Gastroesophageal sphincter (tissue), 4 donors: ENCODE data around the gene MAN1A2. TPM values are rescaled to one million over a fixed set of nuclear protein-coding genes. Genes with fewer than 3 reads are reported as not detected.

Experiments
- ATAC-seq: fragments of 150-250 bp; one replicate; pipeline ENCODE4 v1.9.1; 2016; ENCODE audit warnings: mild to moderate bottlenecking, moderate library complexity
- H3K27ac ChIP-seq, 4 donors: fragments of 200-600 bp; sonication (generic) in 3 of 4; 1 replicate in 3 of 4; 2 replicates in 1 of 4; pipeline ENCODE4 v1.5.1; 2016 to 2019
- H3K27me3 ChIP-seq: fragments of 200-600 bp; sonication (generic); one replicate; pipeline ENCODE4 v1.5.1; 2019
- H3K36me3 ChIP-seq, 2 donors: fragments of 200-600 bp; sonication (generic); one replicate each; pipeline ENCODE4 v1.5.1; 2019; ENCODE audit warnings: control low read depth in 1 of 2
- H3K4me1 ChIP-seq, 3 donors: fragments of 200-600 bp; sonication (generic); 1 replicate in 2 of 3; 2 replicates in 1 of 3; pipeline ENCODE4 v1.5.1; 2016 to 2019; ENCODE audit warnings: control low read depth in 2 of 3
- H3K4me3 ChIP-seq, 2 donors: fragments of 200-600 bp; sonication (generic); one replicate each; pipeline ENCODE4 v1.5.1; 2019; ENCODE audit warnings: mild to moderate bottlenecking in 1 of 2, moderate library complexity in 1 of 2
- H3K9me3 ChIP-seq, 3 donors: fragments of 200-600 bp; sonication (generic); one replicate each; pipeline ENCODE4 v1.5.1; 2017 to 2019; ENCODE audit warnings: control low read depth in 2 of 3
- EP300 ChIP-seq: sonication (generic); formaldehyde crosslinking; IDR thresholded peaks from one replicate; pipeline ENCODE4 v1.6.1; 2017; ENCODE audit warnings: antibody characterized with exemption, mild to moderate bottlenecking
- POLR2A ChIP-seq, 2 donors: fragments of 450-650 bp; IDR thresholded peaks; one replicate each; pipeline ENCODE4 v1.6.1; 2017; ENCODE audit warnings: antibody characterized with exemption in 2 of 2, mild to moderate bottlenecking in 2 of 2, moderate library complexity in 1 of 2
- POLR2AphosphoS5 ChIP-seq: sonication (generic); formaldehyde crosslinking; IDR thresholded peaks from one replicate; pipeline ENCODE4 v1.6.1; 2017; ENCODE audit warnings: antibody characterized with exemption
- WGBS, 2 donors: methylation state at CpG; one replicate each; pipeline ENCODE4 v1.1.5; 2018; ENCODE audit warnings: low coverage in 1 of 2; 5-methylcytosine and 5-hydroxymethylcytosine counted together
- total RNA-seq, 4 donors: library from RNA; depleted of rRNA; stranded (reverse); fragments of >200 nt; gene quantifications; one replicate each; pipeline ENCODE4 v1.1.0, GENCODE V29; 2016
- TF ChIP-seq, protein P1 (sequence below), 4 experiments: fragments of 200-600 bp in 2 of 4; fragments of 450-650 bp in 2 of 4; sonication (generic) in 1 of 4; IDR thresholded peaks; one replicate each; pipeline ENCODE4 v1.5.1; 2017 to 2019; ENCODE audit warnings: antibody characterized with exemption in 4 of 4, mild to moderate bottlenecking in 2 of 4, moderate library complexity in 2 of 4

The MAN1A2 gene
- total RNA-seq, 4 donors from 2014 or later, result 42.5 to 62.4 (median 52.3) TPM

DNA sequence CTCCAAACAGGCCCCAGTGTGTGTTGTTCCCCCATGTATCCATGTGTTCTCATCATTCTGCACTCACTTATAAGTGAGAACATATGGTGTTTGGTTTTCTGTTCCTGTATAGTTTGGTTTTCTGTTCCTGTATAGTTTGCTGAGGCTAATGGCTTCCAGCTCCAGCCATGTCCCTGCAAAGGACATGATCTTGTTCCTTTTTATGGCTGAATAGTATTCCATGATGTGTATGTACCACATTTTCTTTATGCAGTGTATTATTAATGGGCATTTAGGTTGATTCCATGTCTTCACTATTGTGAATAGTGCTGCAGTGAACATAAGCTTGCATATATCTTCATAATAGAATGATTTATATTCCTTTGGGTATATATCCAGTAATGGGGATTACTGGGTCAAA lies 111.8 kb downstream of the MAN1A2 start:
- no peak for ATAC-seq
- H3K4me3 ChIP-seq, result no peak overlapping the region
- no peak overlapping the region for H3K27ac ChIP-seq
- H3K4me1 ChIP-seq, result no peaks in the 10 kb centered on the region
- no peak for TF ChIP-seq POLR2AphosphoS5
- TF ChIP-seq, protein P1, sequence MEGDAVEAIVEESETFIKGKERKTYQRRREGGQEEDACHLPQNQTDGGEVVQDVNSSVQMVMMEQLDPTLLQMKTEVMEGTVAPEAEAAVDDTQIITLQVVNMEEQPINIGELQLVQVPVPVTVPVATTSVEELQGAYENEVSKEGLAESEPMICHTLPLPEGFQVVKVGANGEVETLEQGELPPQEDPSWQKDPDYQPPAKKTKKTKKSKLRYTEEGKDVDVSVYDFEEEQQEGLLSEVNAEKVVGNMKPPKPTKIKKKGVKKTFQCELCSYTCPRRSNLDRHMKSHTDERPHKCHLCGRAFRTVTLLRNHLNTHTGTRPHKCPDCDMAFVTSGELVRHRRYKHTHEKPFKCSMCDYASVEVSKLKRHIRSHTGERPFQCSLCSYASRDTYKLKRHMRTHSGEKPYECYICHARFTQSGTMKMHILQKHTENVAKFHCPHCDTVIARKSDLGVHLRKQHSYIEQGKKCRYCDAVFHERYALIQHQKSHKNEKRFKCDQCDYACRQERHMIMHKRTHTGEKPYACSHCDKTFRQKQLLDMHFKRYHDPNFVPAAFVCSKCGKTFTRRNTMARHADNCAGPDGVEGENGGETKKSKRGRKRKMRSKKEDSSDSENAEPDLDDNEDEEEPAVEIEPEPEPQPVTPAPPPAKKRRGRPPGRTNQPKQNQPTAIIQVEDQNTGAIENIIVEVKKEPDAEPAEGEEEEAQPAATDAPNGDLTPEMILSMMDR (IDR thresholded peaks at IDR 0.05), result no peak
- TF ChIP-seq POLR2A (IDR thresholded peaks at IDR 0.05), result no peak
- no peak for TF ChIP-seq EP300
- peaks cover 0 to 29% of the 10 kb centered on the region in 2 donors for H3K36me3 ChIP-seq
- H3K27me3 ChIP-seq, result no peaks in the 10 kb centered on the region
- no peaks in the 10 kb centered on the region for H3K9me3 ChIP-seq

DNA sequence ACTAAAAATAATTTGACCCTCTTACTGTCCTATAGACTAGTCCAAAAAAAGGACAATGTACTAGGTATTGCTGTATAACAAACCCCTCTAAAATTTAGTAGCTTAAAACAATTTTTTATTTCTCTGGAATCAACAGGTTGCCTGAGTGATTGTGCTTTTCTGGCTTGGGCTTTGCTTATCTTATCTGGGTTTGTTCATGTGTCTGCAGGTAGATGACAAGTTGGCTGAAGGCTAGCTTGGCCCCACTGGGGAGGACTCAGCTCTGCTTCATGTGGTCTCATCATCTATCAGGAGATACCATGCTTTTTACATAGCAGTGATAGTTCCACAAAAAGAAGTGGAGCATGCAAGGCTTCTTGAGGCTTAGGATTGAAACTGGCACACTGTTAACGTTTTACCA lies 114.2 kb downstream of the MAN1A2 start:
- Histone ChIP-seq H3K36me3 (peaks cover 0 to 29% of the 10 kb centered on the region in 2 donors), H3K4me3 (no peak overlapping the region), H3K27ac (no peak overlapping the region), H3K27me3 (no peaks in the 10 kb centered on the region), H3K4me1 (no peaks in the 10 kb centered on the region), H3K9me3 (no peaks in the 10 kb centered on the region)
- 76 to 100% methylated on average over 1 of the region's 1 CpG for WGBS, 2 donors
- no peak for TF ChIP-seq POLR2A (IDR thresholded peaks at IDR 0.05)
- no peak for TF ChIP-seq EP300
- TF ChIP-seq, protein P1 (IDR thresholded peaks at IDR 0.05), result no peak
- no peak for TF ChIP-seq POLR2AphosphoS5
- no peak for ATAC-seq

DNA sequence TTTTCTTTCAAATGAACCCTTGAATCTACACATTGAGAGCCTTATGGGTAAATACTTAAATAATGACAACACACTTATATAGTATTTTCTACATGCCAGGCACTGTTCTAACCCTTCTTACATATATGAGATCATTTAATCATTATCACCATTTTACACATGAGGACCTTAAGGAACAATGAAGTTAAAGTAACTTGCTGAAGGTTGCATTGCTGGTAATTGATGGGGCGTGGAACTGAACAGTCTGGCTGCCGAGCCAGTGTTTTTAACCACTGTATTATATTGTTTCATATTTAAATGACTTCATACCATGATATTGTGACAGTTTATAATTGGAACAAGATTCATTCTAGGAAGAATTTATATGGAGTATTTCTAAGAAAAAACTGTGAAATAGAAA lies 126.7 kb downstream of the MAN1A2 start:
- no peak for ATAC-seq

DNA sequence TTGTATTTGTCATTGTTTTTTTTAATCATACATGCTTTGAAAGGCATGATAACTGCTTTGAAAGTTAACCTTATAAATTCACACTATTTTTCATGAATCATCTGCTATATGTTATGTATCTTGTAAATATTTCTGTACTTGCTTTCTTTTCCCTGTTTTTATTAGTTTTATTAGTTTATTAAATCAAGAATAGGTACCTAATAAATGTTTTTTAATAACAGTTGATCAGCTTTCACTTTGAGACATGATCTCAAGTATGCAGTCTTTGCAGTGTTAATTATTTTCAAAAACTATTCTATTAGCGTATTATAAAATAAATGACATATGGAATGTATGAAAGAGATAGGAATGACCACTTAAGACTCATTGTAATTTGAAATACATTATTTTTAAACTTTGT lies 127.8 kb downstream of the MAN1A2 start:
- no peak overlapping the region for H3K4me3 ChIP-seq
- no peaks in the 10 kb centered on the region for H3K9me3 ChIP-seq
- ATAC-seq, result no peak
- no peak overlapping the region for H3K27ac ChIP-seq
- TF ChIP-seq, protein P1 (IDR thresholded peaks at IDR 0.05), result no peak
- TF ChIP-seq EP300, result no peak
- TF ChIP-seq POLR2A (IDR thresholded peaks at IDR 0.05), result no peak
- TF ChIP-seq POLR2AphosphoS5, result no peak
- H3K27me3 ChIP-seq, result no peaks in the 10 kb centered on the region
- WGBS, 2 donors, result 91 to 100% methylated on average over 1 of the region's 1 CpG
- peaks cover 0 to 35% of the 10 kb centered on the region in 2 donors for H3K36me3 ChIP-seq
- no peaks in the 10 kb centered on the region for H3K4me1 ChIP-seq

More for the DNA sequence above, 126.7 kb downstream of the MAN1A2 start:
- no peak overlapping the region for H3K4me3 ChIP-seq
- no peaks in the 10 kb centered on the region for H3K9me3 ChIP-seq
- no peaks in the 10 kb centered on the region for H3K4me1 ChIP-seq
- WGBS, 2 donors, result 92 to 94% methylated on average over 2 of the region's 2 CpGs
- H3K27me3 ChIP-seq, result no peaks in the 10 kb centered on the region
- no peak overlapping the region for H3K27ac ChIP-seq
- peaks cover 0 to 28% of the 10 kb centered on the region in 2 donors for H3K36me3 ChIP-seq
- TF ChIP-seq EP300, result no peak
- TF ChIP-seq, protein P1 (IDR thresholded peaks at IDR 0.05), result no peak
- TF ChIP-seq POLR2A (IDR thresholded peaks at IDR 0.05), result no peak
- TF ChIP-seq POLR2AphosphoS5, result no peak

DNA sequence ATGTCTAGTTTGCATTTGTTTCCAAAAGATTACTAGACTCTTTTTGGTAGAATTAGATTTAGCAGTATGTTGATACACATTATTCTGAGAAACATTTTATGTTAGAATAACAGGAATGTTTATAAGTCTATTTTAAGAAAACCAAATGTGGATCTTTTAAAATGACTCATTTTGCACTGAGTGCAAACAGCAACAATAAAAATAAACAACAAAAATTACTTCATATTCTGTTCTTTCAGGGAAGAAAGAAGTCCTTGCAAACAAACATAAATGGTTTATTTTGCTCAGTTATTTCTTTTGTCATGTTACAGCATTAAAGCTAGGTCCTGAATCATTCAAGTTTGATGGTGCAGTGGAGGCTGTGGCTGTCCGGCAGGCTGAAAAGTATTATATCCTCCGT lies 131.8 kb downstream of the MAN1A2 start:
- ATAC-seq, result no peak
- Histone ChIP-seq H3K27ac (no peak overlapping the region), H3K4me3 (no peak overlapping the region), H3K27me3 (no peaks in the 10 kb centered on the region), H3K4me1 (no peaks in the 10 kb centered on the region), H3K9me3 (no peaks in the 10 kb centered on the region), H3K36me3 (peaks cover 0 to 33% of the 10 kb centered on the region in 2 donors)
- 95% methylated on average over 2 of the region's 2 CpGs for WGBS, 2 donors
- TF ChIP-seq, protein P1 (IDR thresholded peaks at IDR 0.05), result no peak
- TF ChIP-seq EP300 (no peak), POLR2A (IDR thresholded peaks at IDR 0.05) (no peak), POLR2AphosphoS5 (no peak)
